HepG2 (cell line): ENCODE data around the gene SUPT6H. TPM values are rescaled to one million over a fixed set of nuclear protein-coding genes. Genes with fewer than 3 reads are reported as not detected.

Source experiments
- AFF4 ChIP-seq: sonication (generic); formaldehyde crosslinking; IDR thresholded peaks from 2 replicates; pipeline ENCODE4 v1.4.0; 2020; ENCODE audit warnings: missing genetic modification reagents
- CBFB ChIP-seq: sonication (generic); formaldehyde crosslinking; IDR thresholded peaks from 2 replicates; pipeline ENCODE4 v1.4.0; 2020; ENCODE audit warnings: missing genetic modification reagents
- NFIC ChIP-seq: IDR thresholded peaks from 2 replicates; pipeline ENCODE4 v1.6.1; 2012; ENCODE audit warnings: mild to moderate bottlenecking, low read length, inconsistent platforms
- NPAS2 ChIP-seq: sonication (generic); formaldehyde crosslinking; IDR thresholded peaks from 2 replicates; pipeline ENCODE4 v1.8.0; 2022; ENCODE audit warnings: mild to moderate bottlenecking, missing genetic modification reagents, borderline replicate concordance
- RARG ChIP-seq: sonication (generic); formaldehyde crosslinking; IDR thresholded peaks from 2 replicates; pipeline ENCODE4 v1.4.0; 2020; ENCODE audit warnings: low read depth, mild to moderate bottlenecking, missing genetic modification reagents
- SP5 ChIP-seq: IDR thresholded peaks from 2 replicates; pipeline ENCODE4 v1.6.1; 2016; ENCODE audit warnings: low read depth, borderline replicate concordance
- THAP11 ChIP-seq: IDR thresholded peaks from 2 replicates; pipeline ENCODE4 v1.6.1; 2016; ENCODE audit warnings: missing biosample characterization, missing genetic modification reagents
- ZBTB34 ChIP-seq: sonication (generic); formaldehyde crosslinking; IDR thresholded peaks from 2 replicates; pipeline ENCODE4 v1.8.0; 2022; ENCODE audit warnings: mild to moderate bottlenecking, missing genetic modification reagents
- ZBTB37 ChIP-seq: sonication (generic); formaldehyde crosslinking; IDR thresholded peaks from 2 replicates; pipeline ENCODE4 v1.4.0; 2020; ENCODE audit warnings: mild to moderate bottlenecking, missing genetic modification reagents
- ZBTB44 ChIP-seq: sonication (generic); formaldehyde crosslinking; IDR thresholded peaks from 2 replicates; pipeline ENCODE4 v1.4.0; 2020; ENCODE audit warnings: missing genetic modification reagents
- ZMYM2 ChIP-seq: sonication (generic); formaldehyde crosslinking; IDR thresholded peaks from 2 replicates; pipeline ENCODE4 v1.8.0; 2022; ENCODE audit warnings: mild to moderate bottlenecking, missing genetic modification reagents
- ZNF34 ChIP-seq: sonication (generic); formaldehyde crosslinking; IDR thresholded peaks from 2 replicates; pipeline ENCODE4 v1.4.0; 2020; ENCODE audit warnings: mild to moderate bottlenecking, missing genetic modification reagents, borderline replicate concordance
- ZNF468 ChIP-seq: sonication (generic); formaldehyde crosslinking; IDR thresholded peaks from 2 replicates; pipeline ENCODE4 v1.8.0; 2022; ENCODE audit warnings: mild to moderate bottlenecking, moderate library complexity, missing genetic modification reagents
- ZNF609 ChIP-seq: sonication (generic); formaldehyde crosslinking; IDR thresholded peaks from 2 replicates; pipeline ENCODE4 v1.4.0; 2020; ENCODE audit warnings: mild to moderate bottlenecking, missing genetic modification reagents, borderline replicate concordance
- ZNF749 ChIP-seq: sonication (generic); formaldehyde crosslinking; IDR thresholded peaks from 2 replicates; pipeline ENCODE4 v1.8.0; 2022; ENCODE audit warnings: mild to moderate bottlenecking, missing genetic modification reagents, moderate library complexity, borderline replicate concordance
- polyA plus RNA-seq, 8 experiments: library from polyadenylated mRNA; depleted of rRNA in 3 of 8; stranded (reverse) in 7 of 8; unstranded in 1 of 8; fragments of >200 nt; fragmentation: Illumina TruSeq in 4 of 8; extraction: Trizol in 4 of 8; gene quantifications; 2 replicates each; pipeline versions ENCODE4 v1.2.1 to v1.2.3, GENCODE V29; 2011 to 2016; ENCODE audit warnings: low read depth in 4 of 8, missing spikeins in 1 of 8, mixed read lengths in 1 of 8; ENCODE audit not compliant: insufficient read depth in 1 of 8
- total RNA-seq, 5 experiments: library from RNA; depleted of rRNA; stranded (reverse); fragments of >200 nt; fragmentation: Illumina TruSeq; extraction: Trizol; gene quantifications; 2 replicates each; pipeline ENCODE4 v1.2.3, GENCODE V29; 2016; ENCODE audit warnings: low read depth in 1 of 5

The SUPT6H gene
- total and polyA plus RNA-seq, 2 of the 13 experiments (the other 11 are each of a cell fraction or from before 2014, with no cell fraction given) = 32.7 to 39.9 TPM

- peak; percentile 45 for TF ChIP-seq SP5
- no peak for TF ChIP-seq AFF4 (CRISPR knock-in tag)
- TF ChIP-seq ZNF468 = no peak
- TF ChIP-seq NPAS2 (CRISPR knock-in tag) = no peak
- no peak for TF ChIP-seq ZNF609
- peak; percentile 59; the same call in 1 of the 2 replicates for TF ChIP-seq ZBTB34 (CRISPR knock-in tag)
- TF ChIP-seq RARG (CRISPR knock-in tag) = no peak
- TF ChIP-seq ZNF34 (CRISPR knock-in tag) = no peak
- peak; percentile 23; the same call in 1 of the 2 replicates for TF ChIP-seq CBFB (CRISPR knock-in tag)
- no peak for TF ChIP-seq NFIC
- no peak for TF ChIP-seq ZMYM2 (CRISPR knock-in tag)
- no peak for TF ChIP-seq ZBTB37 (CRISPR knock-in tag)
- TF ChIP-seq ZNF749 (CRISPR knock-in tag) = 0 out of 2 replicates have a peak, but pooled peaks have one; percentile 41
- TF ChIP-seq ZBTB44 (CRISPR knock-in tag) = no peak
- peak; percentile 74 for TF ChIP-seq THAP11 (CRISPR knock-in tag)
Measured at GRCh38 chr17:28710861-28711722, 49.1 kb downstream of the SUPT6H start (continued).
